IMR-90 (cell line): Measurements from ENCODE around the gene CHST14.

Experiments
- BHLHE40 ChIP-seq: fragments of 150-350 bp; IDR thresholded peaks from 2 replicates; pipeline ENCODE4 v1.6.1; 2016; ENCODE audit warnings: mild to moderate bottlenecking, low read depth, low read length
- CEBPB ChIP-seq: IDR thresholded peaks from 2 replicates; pipeline ENCODE4 v1.6.1; 2012; ENCODE audit warnings: low read depth, low read length, improper control_type of control experiment
- CHD1 ChIP-seq: IDR thresholded peaks from 2 replicates; pipeline ENCODE4 v1.6.1; 2012; ENCODE audit warnings: low read depth, low read length, improper control_type of control experiment
- FOS ChIP-seq: fragments of 150-350 bp; IDR thresholded peaks from 2 replicates; pipeline ENCODE4 v1.6.1; 2016; ENCODE audit warnings: low read depth, low read length
- MAFK ChIP-seq: IDR thresholded peaks from 2 replicates; pipeline ENCODE4 v1.6.1; 2012; ENCODE audit warnings: low read depth, low read length, improper control_type of control experiment
- MAZ ChIP-seq: IDR thresholded peaks from 2 replicates; pipeline ENCODE4 v1.6.1; 2012; ENCODE audit warnings: low read depth, mild to moderate bottlenecking, low read length, improper control_type of control experiment, moderate library complexity, borderline replicate concordance
- POLR2A ChIP-seq: IDR thresholded peaks from 2 replicates; pipeline ENCODE4 v1.6.1; 2012; ENCODE audit warnings: mild to moderate bottlenecking, low read depth, low read length
- RAD21 ChIP-seq: IDR thresholded peaks from 2 replicates; pipeline ENCODE4 v1.6.1; 2012; ENCODE audit warnings: low read length, improper control_type of control experiment
- RFX5 ChIP-seq: IDR thresholded peaks from 2 replicates; pipeline ENCODE4 v1.8.0; 2012; ENCODE audit warnings: low read depth, mild to moderate bottlenecking, low read length, moderate library complexity
- SMC3 ChIP-seq: fragments of 150-350 bp; IDR thresholded peaks from 2 replicates; pipeline ENCODE4 v1.6.1; 2016; ENCODE audit warnings: low read depth, mild to moderate bottlenecking, antibody characterized with exemption, low read length, moderate library complexity
- TF ChIP-seq, protein P1 (sequence below): conservative IDR thresholded peaks from 2 replicates; pipeline ENCODE4 v1.5.1; 2012; ENCODE audit warnings: mild to moderate bottlenecking, low read depth, low read length, improper control_type of control experiment

- TF ChIP-seq POLR2A (no peak), MAZ (no peak), CEBPB (no peak), FOS (no peak), CHD1 (no peak), RFX5 (no peak), MAFK (no peak), RAD21 (no peak), BHLHE40 (no peak), SMC3 (no peak)
- TF ChIP-seq, protein P1, sequence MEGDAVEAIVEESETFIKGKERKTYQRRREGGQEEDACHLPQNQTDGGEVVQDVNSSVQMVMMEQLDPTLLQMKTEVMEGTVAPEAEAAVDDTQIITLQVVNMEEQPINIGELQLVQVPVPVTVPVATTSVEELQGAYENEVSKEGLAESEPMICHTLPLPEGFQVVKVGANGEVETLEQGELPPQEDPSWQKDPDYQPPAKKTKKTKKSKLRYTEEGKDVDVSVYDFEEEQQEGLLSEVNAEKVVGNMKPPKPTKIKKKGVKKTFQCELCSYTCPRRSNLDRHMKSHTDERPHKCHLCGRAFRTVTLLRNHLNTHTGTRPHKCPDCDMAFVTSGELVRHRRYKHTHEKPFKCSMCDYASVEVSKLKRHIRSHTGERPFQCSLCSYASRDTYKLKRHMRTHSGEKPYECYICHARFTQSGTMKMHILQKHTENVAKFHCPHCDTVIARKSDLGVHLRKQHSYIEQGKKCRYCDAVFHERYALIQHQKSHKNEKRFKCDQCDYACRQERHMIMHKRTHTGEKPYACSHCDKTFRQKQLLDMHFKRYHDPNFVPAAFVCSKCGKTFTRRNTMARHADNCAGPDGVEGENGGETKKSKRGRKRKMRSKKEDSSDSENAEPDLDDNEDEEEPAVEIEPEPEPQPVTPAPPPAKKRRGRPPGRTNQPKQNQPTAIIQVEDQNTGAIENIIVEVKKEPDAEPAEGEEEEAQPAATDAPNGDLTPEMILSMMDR = no peak
These were observed 7.5 kb upstream of the CHST14 start for GRCh38 chr15:40463279-40463678.
